Left renal cortex interstitium (tissue), 4 donors: ENCODE data around the gene WBP2. TPM values are rescaled to one million over a fixed set of nuclear protein-coding genes. Genes with fewer than 3 reads are reported as not detected.

Experiments
- DNase-seq, 4 donors: peaks; one replicate each; pipeline ENCODE4 v3.0.0-alpha.2; 2013; ENCODE audit warnings: low read depth in 4 of 4, low spot score in 2 of 4, missing footprints in 1 of 4
- polyA plus RNA-seq, 4 donors: library from polyadenylated mRNA; unstranded; fragments of 120-200 nt; gene quantifications; one replicate each; pipeline ENCODE4 v1.2.1, GENCODE V29; 2013; ENCODE audit not compliant: insufficient read length in 4 of 4

Gene WBP2
- polyA plus RNA-seq, 4 donors = 79.8 to 92.5 (median 84.8) TPM

GRCh38 chr17:75846692-75847613 lies 8.2 kb downstream of the WBP2 start:
- no peak for DNase-seq

- no peak for DNase-seq
Measured at GRCh38 chr17:75845933-75846691, 9.0 kb downstream of the WBP2 start.

- DNase-seq = no peak
Measured at GRCh38 chr17:75845058-75845711, 9.9 kb downstream of the WBP2 start.

DNA sequence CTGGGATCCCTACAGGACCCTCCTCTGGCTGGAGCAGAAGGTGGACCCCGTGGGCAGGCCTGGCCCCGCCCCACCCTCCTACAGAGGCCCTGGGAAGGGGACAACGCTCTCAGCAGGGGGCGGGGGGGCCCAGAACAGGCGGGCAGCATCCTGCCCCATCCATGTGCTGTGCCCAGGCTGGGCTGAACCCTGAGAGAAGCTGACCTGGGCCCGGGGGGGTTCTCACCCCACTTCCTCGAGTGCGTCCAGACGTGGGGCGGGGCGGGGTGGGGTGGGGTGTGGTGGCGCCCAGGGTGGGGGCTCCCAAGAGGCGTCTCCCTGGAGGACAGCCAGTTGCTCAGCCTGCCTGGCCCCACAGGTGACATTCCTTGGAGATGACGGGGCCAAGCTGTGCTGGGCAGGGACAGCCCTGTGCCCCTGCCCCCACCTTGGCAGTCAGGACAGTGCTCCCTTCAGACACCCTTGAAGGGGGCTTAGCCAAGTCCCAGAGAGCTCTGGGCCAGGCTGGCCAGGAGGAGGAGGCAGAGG lies 10.5 kb downstream of the WBP2 start:
- DNase-seq = no peak

- no peak for DNase-seq
Measured at GRCh38 chr17:75843577-75844529, 11.3 kb downstream of the WBP2 start, which contains the start of gene UNC13D. Gene UNC13D, minus strand, starts transcription at chr17:75844404. Its CDS starts 67 bp downstream, at chr17:75844337.

GRCh38 chr17:75842963-75843576 lies 12.1 kb downstream of the WBP2 start:
- DNase-seq = no peak

DNA sequence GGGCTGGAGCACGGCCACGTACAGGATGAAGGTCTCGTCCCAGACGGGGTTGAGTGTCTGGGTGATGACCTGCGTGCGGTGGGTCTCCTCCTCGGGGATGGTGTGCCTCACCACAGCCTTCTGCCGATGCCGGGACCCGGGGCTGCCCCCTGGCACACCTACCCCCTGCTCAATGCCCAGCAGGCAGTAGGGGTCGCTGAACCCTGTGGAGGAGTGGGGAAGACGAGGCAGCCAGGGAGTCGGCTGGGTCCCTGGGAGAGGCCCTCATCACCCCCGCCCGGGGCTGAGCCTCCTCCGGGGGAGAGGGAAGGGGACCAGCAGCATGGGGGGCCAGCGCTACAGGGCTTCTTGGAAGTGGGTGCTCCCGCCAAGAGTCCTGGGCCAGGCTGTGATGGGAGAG lies 12.7 kb downstream of the WBP2 start:
- no peak for DNase-seq

- DNase-seq = no peak
Measured at GRCh38 chr17:75840799-75841164, 14.4 kb downstream of the WBP2 start.

GRCh38 chr17:75839942-75840798 lies 15.0 kb downstream of the WBP2 start:
- no peak for DNase-seq

DNA sequence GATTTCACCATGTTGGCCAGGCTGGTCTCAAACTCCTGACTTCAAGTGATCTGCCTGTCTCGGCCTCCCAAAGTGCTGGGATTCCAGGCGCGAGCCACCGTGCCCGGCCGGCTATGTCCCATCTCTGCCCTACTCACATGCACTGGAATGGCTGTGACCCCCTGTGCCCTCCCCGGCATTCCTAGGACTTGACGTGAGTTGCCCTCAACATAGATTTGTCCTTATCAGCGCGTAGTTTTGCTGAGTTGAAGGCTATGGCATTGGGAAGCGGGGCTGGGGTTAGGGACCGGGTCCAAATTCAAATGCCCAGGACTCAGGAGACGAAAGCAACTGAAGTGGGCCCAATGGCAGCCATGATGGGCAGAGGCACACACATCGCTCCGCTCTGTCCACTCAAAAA lies 16.7 kb downstream of the WBP2 start:
- no peak for DNase-seq

GRCh38 chr17:75837899-75838298 lies 17.2 kb downstream of the WBP2 start:
- no peak for DNase-seq

DNA sequence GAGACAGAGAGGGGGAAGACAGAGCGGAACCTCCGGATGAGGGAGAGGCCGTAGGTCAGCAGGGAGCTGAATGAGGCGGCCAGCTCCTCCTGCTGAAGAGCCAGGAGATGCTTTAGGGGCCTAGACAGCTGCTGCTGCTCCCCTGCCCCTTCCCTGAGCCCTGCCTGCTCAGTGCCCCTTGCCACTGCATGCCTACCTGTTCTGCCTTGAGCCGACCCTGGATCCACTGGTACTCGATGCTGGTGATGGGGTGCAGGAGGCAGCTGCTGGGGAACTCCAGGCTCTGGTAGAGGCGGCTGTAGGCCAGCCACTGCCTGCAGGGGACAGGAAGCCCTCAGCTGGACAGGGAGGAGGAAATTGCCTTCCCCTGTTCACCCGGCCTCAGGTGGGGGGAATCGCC lies 18.5 kb downstream of the WBP2 start:
- DNase-seq = no peak

- DNase-seq = no peak
Measured at GRCh38 chr17:75835654-75835987, 19.5 kb downstream of the WBP2 start.

GRCh38 chr17:75834928-75835653 lies 20.0 kb downstream of the WBP2 start:
- DNase-seq = no peak

GRCh38 chr17:75834279-75834920 lies 20.7 kb downstream of the WBP2 start:
- DNase-seq = no peak

- no peak for DNase-seq
Measured at GRCh38 chr17:75832652-75833400, 22.3 kb downstream of the WBP2 start.
